NCI-H2227 treated with DMSO at 0.1 percent for 48 hours (cell line): ENCODE data around the gene FLT1.

Experiments
- DNase-seq: peaks from one replicate; lab custom pipeline; 2025; lab: John Stamatoyannopoulos, UW

FLT1 gene

DNA sequence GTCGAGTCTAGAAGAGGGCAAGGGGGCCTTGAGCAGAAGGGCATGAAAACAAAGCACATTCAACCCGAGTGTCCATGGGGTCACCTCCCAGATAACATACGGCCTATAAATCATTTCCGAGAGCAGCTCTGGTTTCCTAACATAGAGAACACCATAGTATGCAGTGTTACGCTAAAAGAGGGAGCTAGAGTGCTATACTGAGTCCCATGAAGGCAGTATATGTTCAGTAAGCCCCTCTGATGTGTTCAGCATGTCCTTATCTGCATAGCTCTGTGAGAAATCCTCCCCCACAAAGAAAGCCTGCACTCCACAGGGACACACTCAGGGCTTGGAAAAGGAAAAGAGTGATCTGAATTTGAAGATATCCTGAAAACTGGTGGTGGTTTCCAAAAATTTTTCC lies 175.4 kb downstream of the FLT1 start:
- DNase-seq = no peak

- no peak for DNase-seq
Measured at GRCh38 chr13:28318496-28318895, 176.4 kb downstream of the FLT1 start.

DNA sequence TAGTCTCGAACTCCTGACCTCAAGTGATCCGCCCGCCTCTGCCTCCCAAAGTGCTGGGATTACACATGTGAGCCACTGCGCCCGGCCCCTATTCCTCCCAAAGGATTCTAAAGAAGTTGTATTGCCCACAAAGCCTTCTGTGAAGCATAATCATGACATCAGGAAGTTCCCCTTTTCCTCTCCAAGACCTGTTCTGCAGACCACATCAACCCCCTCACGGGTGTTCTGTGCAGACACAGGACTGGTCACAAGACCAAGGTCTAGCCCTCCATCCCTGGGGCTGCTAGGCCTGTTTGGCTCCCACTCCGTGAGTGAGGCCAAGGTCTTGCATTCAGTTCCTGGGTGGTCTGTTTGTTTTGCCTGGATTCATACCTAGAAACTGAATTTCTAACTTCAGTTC lies 178.1 kb downstream of the FLT1 start:
- DNase-seq = no peak

GRCh38 chr13:28316129-28316528 lies 178.8 kb downstream of the FLT1 start:
- DNase-seq = no peak

- DNase-seq = no peak
Measured at GRCh38 chr13:28314879-28315278, 180.0 kb downstream of the FLT1 start.

DNA sequence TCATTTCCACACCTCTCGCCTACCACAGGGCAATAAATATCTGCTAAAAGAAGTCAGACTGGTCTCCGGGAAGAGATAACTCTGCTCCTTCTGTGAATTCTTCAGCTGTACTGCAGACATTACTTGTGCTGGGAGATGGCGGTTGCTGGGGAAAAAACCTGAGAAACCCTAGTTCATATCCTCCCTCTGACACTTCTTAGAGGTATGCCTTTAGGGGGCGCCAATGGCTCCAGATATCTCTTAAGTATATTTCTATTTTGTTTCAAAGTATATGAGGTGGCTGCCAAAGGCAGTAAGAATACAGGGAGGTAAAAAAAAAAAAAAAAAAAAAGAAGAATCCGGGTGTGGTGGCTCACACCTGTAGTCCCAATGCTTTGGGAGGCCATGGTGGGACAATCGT lies 181.3 kb downstream of the FLT1 start:
- no peak for DNase-seq

GRCh38 chr13:28306325-28306724 lies 188.6 kb downstream of the FLT1 start:
- DNase-seq = no peak

- DNase-seq = no peak
Measured at GRCh38 chr13:28301839-28302238, 193.1 kb downstream of the FLT1 start.

- DNase-seq = no peak
Measured at GRCh38 chr13:28299916-28300315, 195.0 kb downstream of the FLT1 start.

- no peak for DNase-seq
Measured at GRCh38 chr13:28297341-28297740, 197.6 kb downstream of the FLT1 start.

- no peak for DNase-seq
Measured at GRCh38 chr13:28286263-28286662, 208.7 kb downstream of the FLT1 start.

DNA sequence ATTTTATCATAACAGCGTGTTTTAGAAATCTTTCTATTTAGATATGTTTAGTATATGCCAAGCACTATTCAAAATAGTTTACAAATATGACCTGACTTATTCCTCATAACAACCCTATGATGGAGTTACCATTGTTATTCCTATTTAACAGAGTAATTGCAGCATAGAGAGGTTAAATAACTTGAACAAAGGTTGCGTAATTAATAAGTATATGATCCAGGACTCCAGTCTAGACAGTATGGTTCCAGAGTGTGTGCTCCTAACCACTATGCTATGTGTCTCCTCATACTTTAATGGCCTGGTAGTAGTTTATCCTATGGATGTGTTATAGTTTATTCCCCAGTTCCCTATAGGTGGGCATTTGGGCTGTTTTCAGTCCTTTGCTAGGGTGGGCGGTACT lies 211.3 kb downstream of the FLT1 start:
- DNase-seq = no peak

DNA sequence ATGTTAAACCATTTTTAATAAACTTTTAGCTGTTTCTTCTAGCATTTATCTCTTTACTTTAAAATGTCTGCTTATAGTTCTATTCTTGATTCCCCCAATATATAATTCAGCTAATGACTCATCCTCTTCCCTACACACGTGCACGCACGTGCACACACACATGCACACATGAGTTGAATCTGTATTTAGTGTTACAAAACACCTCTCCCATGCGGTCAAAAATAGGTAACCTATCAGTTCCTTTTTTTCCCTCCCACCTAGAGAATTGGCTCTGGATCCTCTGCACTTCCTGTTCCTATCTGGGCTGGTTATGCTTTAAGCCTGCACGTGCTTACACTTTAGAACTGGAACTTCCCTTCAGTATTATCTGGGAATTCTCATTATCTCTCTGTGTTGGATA lies 212.5 kb downstream of the FLT1 start:
- no peak for DNase-seq

DNA sequence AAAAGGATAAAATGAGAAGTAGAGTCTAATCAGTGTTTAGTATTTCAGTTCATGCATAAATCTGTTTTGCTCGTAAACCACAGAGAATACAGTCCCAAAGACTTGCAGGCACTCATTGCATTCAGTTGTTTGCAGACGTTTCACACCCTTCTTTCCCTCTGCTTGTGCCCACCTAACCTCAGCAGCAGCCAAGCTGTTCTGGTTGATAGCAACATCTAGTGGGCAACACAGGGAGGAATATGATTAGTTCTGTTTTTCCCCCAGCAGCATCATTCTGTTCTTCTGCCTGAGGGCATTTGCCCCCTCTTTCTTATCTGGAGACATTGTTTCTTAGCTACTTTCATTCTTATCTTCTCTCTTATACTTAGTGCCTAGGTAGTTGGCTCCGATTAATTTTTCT lies 221.0 kb downstream of the FLT1 start:
- DNase-seq = no peak

DNA sequence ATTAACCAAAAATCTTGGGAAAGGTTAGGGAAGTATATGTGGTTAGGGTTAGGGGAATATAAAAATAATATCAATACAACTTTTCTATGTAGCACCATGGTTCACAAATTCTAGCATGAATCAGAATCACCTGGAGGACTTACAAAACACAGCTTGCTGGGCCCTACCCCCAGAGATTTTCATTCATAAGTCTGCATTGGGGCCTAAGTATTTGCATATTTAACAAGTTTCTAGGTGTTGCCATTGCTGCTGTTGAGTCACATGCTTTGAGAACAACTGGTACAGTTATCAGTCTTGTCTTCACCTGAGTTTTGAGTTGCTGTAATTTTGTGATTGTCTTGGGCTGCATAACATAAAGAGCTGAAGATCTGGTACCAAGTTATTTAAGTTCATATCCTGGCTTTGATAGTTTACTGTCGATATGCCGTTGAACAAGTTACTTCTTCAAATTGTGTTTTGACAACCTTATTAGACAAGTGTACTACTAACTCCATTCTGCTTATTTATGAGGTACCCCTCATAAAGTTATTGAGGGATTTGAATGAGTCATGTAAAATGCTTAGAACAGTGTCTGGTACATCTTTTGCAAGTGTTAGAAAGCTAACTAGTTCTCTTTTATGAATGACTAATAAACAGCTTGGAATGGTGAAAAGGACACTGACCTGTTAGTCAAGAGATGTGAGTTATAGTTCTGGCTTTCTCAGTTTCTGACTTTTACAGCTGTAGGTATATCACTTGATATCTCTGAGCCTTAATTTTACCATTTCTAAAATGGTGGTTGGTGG lies 223.7 kb downstream of the FLT1 start:
- no peak for DNase-seq

GRCh38 chr13:28268800-28269223 lies 226.1 kb downstream of the FLT1 start:
- no peak for DNase-seq

GRCh38 chr13:28267497-28267896 lies 227.4 kb downstream of the FLT1 start:
- no peak for DNase-seq

GRCh38 chr13:28258417-28258816 lies 236.5 kb downstream of the FLT1 start:
- no peak for DNase-seq

- DNase-seq = no peak
Measured at GRCh38 chr13:28257305-28257704, 237.6 kb downstream of the FLT1 start.

DNA sequence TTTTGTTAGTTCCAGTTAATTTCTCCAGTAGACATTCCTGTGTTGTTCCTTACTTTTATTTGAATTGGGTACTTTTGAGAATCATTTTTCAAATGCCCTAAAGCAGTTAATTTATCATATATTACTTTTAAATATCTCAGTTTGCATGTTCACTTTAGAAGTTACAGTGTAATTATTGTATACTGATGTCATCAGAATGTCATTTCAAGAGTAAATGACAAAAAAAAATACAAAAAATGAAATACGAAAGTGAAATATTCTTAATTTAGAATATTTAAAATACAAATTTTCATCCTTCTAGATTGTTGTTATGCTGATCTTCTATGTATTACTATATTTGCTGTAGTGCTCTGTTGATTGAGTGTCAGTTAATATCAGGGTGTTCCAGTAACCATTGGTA lies 242.4 kb downstream of the FLT1 start:
- DNase-seq = no peak

- no peak for DNase-seq
Measured at GRCh38 chr13:28251466-28251865, 243.5 kb downstream of the FLT1 start.

- DNase-seq = no peak
Measured at GRCh38 chr13:28250542-28250941, 244.4 kb downstream of the FLT1 start.
